T-cell (primary cell): Measurements from ENCODE around the gene LGI4. TPM values are rescaled to one million over a fixed set of nuclear protein-coding genes. Genes with fewer than 3 reads are reported as not detected.

ENCODE experiments used
- ATAC-seq, 4 experiments: fragments of 200-7000 bp in 3 of 4; fragments of 150-1000 bp in 1 of 4; cut with Tn5 transposase; replicated peaks in 1 of 4; 1 replicate in 3 of 4; 2 replicates in 1 of 4; pipeline ENCODE4 v1.10.0; 2021; ENCODE audit warnings: moderate library complexity in 3 of 4, mild to moderate bottlenecking in 2 of 4, moderate number of reproducible peaks in 1 of 4
- CTCF ChIA-PET, 2 donors: fragments of 300-600 bp; sonication (Branson Sonifier 250); formaldehyde crosslinking; loops; one replicate each; lab custom pipeline; 2022; ENCODE audit warnings: antibody characterized with exemption in 2 of 2; lab: Charles Lee
- POLR2A ChIA-PET, 2 donors: fragments of 300-600 bp; sonication (Branson Sonifier 250); formaldehyde crosslinking; loops; one replicate each; lab custom pipeline; 2022; ENCODE audit warnings: antibody characterized with exemption in 2 of 2; lab: Charles Lee
- DNase-seq, 35 experiments: peaks; one replicate each; pipeline versions ENCODE4 v3.0.0 to v3.0.0-alpha.2; 2013 to 2023
- H3K27ac ChIP-seq: one replicate; pipeline ENCODE4 v1.5.1; 2013; ENCODE audit warnings: low read length
- H3K27me3 ChIP-seq, 2 experiments: replicated peaks in 1 of 2; 1 replicate in 1 of 2; 2 replicates in 1 of 2; pipeline versions ENCODE4 v1.6.1 to v1.7.0; 2013; ENCODE audit warnings: low read length in 1 of 2, mixed read lengths in 1 of 2; ENCODE audit not compliant: control insufficient read depth in 2 of 2, insufficient read depth in 2 of 2; ENCODE audit errors: extremely low read depth in 1 of 2
- H3K36me3 ChIP-seq, 2 donors: 1 replicate in 1 of 2; 2 replicates in 1 of 2; pipeline versions ENCODE4 v1.6.1 to v1.7.0; 2013; ENCODE audit warnings: low read length in 1 of 2; ENCODE audit not compliant: control insufficient read depth in 2 of 2, insufficient read depth in 1 of 2; ENCODE audit errors: extremely low read depth in 1 of 2
- H3K4me1 ChIP-seq, 2 experiments: 1 replicate in 1 of 2; 2 replicates in 1 of 2; pipeline versions ENCODE4 v1.6.1 to v1.7.0; 2013; ENCODE audit warnings: low read length in 2 of 2, mixed read lengths in 1 of 2; ENCODE audit not compliant: insufficient read depth in 2 of 2, control insufficient read depth in 1 of 2; ENCODE audit errors: extremely low read depth in 1 of 2
- H3K4me3 ChIP-seq, 2 donors: 1 replicate in 1 of 2; 2 replicates in 1 of 2; pipeline versions ENCODE4 v1.5.1 to v1.7.0; 2013; ENCODE audit warnings: mild to moderate bottlenecking in 2 of 2, low read length in 1 of 2, moderate library complexity in 1 of 2; ENCODE audit not compliant: control insufficient read depth in 1 of 2; ENCODE audit errors: extremely low read depth in 1 of 2
- H3K9me3 ChIP-seq: 2 replicates; pipeline ENCODE4 v1.7.0; 2013
- H3K27ac Mint-ChIP-seq, 2 donors: one replicate each; pipeline ENCODE4 v1.8.0; 2020 to 2021; ENCODE audit warnings: mild to moderate bottlenecking in 2 of 2, mixed read lengths in 2 of 2
- H3K27me3 Mint-ChIP-seq, 2 donors: one replicate each; pipeline ENCODE4 v1.8.0; 2021 to 2022; ENCODE audit warnings: mixed read lengths in 2 of 2
- H3K36me3 Mint-ChIP-seq: one replicate; pipeline ENCODE4 v1.8.0; 2021; ENCODE audit warnings: mixed read lengths
- H3K4me1 Mint-ChIP-seq, 3 donors: one replicate each; pipeline ENCODE4 v1.8.0; 2020 to 2022; ENCODE audit warnings: mixed read lengths in 3 of 3, mild to moderate bottlenecking in 1 of 3
- H3K4me3 Mint-ChIP-seq, 3 donors: one replicate each; pipeline ENCODE4 v1.8.0; 2020 to 2022; ENCODE audit warnings: mild to moderate bottlenecking in 3 of 3, mixed read lengths in 3 of 3, moderate library complexity in 3 of 3
- H3K9me3 Mint-ChIP-seq, 3 donors: one replicate each; pipeline ENCODE4 v1.8.0; 2020 to 2022; ENCODE audit warnings: mixed read lengths in 3 of 3
- WGBS: methylation state at CpG from one replicate; pipeline ENCODE4 v1.1.5; 2013; ENCODE audit warnings: missing lambda C conversion rate; ENCODE audit not compliant: insufficient coverage; 5-methylcytosine and 5-hydroxymethylcytosine counted together
- total RNA-seq, 35 experiments: library from RNA in 6 of 35; stranded (reverse) in 6 of 35; fragments of 120-200 nt in 1 of 35; gene quantifications; one replicate each; pipeline versions ENCODE4 v1.2.1 to v1.2.4 and lab custom pipeline; 2013 to 2026

LGI4 gene
- total RNA-seq, 5 donors from 2014 or later (not counting 1 experiment from before 2014, with no cell fraction given): 0.15 to 1.1 (median 0.89) TPM

GRCh38 chr19:35124098-35125060 is 10.5 kb downstream of the LGI4 start:
- ChIA-PET CTCF (interaction anchor here (0.6 to 1.7 kb wide), 4 partner anchors 13 to 468 kb away, joined by 3 to 18 read pairs (median 4); no protein-coding TSS in a partner anchor), POLR2A (interaction anchor here in 1 of 2 donors (0.5 kb wide), 1 partner anchor 127 kb away, joined by 8 read pairs; no protein-coding TSS in a partner anchor)
- ATAC-seq: peak; percentile 93 to 98 (median 97)
- DNase-seq: peak; percentile 62 to 87 (median 78)
- Mint-ChIP-seq H3K36me3 (no peaks in the 10 kb centered on the region), H3K4me1 (peaks cover 14 to 18% (median 14%) of the 10 kb centered on the region in 3 donors), H3K4me3 (peak overlapping the region; percentile 79 to 87 (median 81)), H3K27me3 (no peaks in the 10 kb centered on the region), H3K27ac (peak overlapping the region; percentile 82 to 86), H3K9me3 (no peaks in the 10 kb centered on the region)
- WGBS: 27% methylated on average over 30 of the region's 42 CpGs
- H3K27ac ChIP-seq: peak overlapping the region; percentile 3
- peaks cover 0 to 5% of the 10 kb centered on the region in 2 experiments for H3K27me3 ChIP-seq
- H3K4me3 ChIP-seq: peak overlapping the region; percentile 35 to 65
- no peaks in the 10 kb centered on the region for H3K9me3 ChIP-seq
- H3K4me1 ChIP-seq: peaks cover 0 to 12% of the 10 kb centered on the region in 2 experiments
- no peaks in the 10 kb centered on the region for H3K36me3 ChIP-seq

GRCh38 chr19:35123573-35123972 is 11.3 kb downstream of the LGI4 start:
- Histone ChIP-seq H3K9me3 (no peaks in the 10 kb centered on the region), H3K27me3 (peaks cover 0 to 5% of the 10 kb centered on the region in 2 experiments), H3K4me3 (no peak overlapping the region), H3K36me3 (no peaks in the 10 kb centered on the region), H3K27ac (no peak overlapping the region), H3K4me1 (peaks cover 0 to 12% of the 10 kb centered on the region in 2 experiments)
- H3K9me3 Mint-ChIP-seq: no peaks in the 10 kb centered on the region
- H3K27ac Mint-ChIP-seq: peak overlapping the region; percentile 82 to 86
- peak overlapping the region; percentile 79 to 87 (median 81) for H3K4me3 Mint-ChIP-seq
- DNase-seq: no peak
- CTCF ChIA-PET: interaction anchor here in 1 of 2 donors (0.6 to 1.7 kb wide), 3 partner anchors 18 to 469 kb away, joined by 3 to 18 read pairs (median 3); no protein-coding TSS in a partner anchor
- no peaks in the 10 kb centered on the region for H3K36me3 Mint-ChIP-seq
- POLR2A ChIA-PET: interaction anchor here in 1 of 2 donors (0.5 kb wide), 1 partner anchor 126 kb away, joined by 8 read pairs; no protein-coding TSS in a partner anchor
- 100% methylated on average over 1 of the region's 5 CpGs for WGBS
- no peaks in the 10 kb centered on the region for H3K27me3 Mint-ChIP-seq
- H3K4me1 Mint-ChIP-seq: peaks cover 14 to 18% (median 14%) of the 10 kb centered on the region in 3 donors
- ATAC-seq: no peak

GRCh38 chr19:35122687-35123551 is 11.9 kb downstream of the LGI4 start:
- DNase-seq (no peak), ATAC-seq (no peak)
- Histone ChIP-seq H3K27me3 (peaks cover 0 to 5% of the 10 kb centered on the region in 2 experiments), H3K27ac (no peak overlapping the region), H3K9me3 (no peaks in the 10 kb centered on the region), H3K4me1 (peaks cover 0 to 12% of the 10 kb centered on the region in 2 experiments), H3K36me3 (no peaks in the 10 kb centered on the region), H3K4me3 (no peak overlapping the region)
- ChIA-PET POLR2A (no interaction called here), CTCF (no interaction called here)
- H3K9me3 Mint-ChIP-seq: no peaks in the 10 kb centered on the region
- H3K36me3 Mint-ChIP-seq: no peaks in the 10 kb centered on the region
- H3K4me3 Mint-ChIP-seq: no peak overlapping the region
- H3K27ac Mint-ChIP-seq: no peak overlapping the region
- H3K4me1 Mint-ChIP-seq: peaks cover 14 to 18% (median 14%) of the 10 kb centered on the region in 3 donors
- WGBS: 95% methylated on average over 7 of the region's 19 CpGs
- H3K27me3 Mint-ChIP-seq: no peaks in the 10 kb centered on the region

GRCh38 chr19:35120898-35121297 is 14.0 kb downstream of the LGI4 start:
- CTCF ChIA-PET: no interaction called here
- no peaks in the 10 kb centered on the region for H3K36me3 ChIP-seq
- Mint-ChIP-seq H3K4me3 (no peak overlapping the region), H3K27me3 (no peaks in the 10 kb centered on the region), H3K9me3 (no peaks in the 10 kb centered on the region), H3K4me1 (peaks cover 14 to 18% (median 14%) of the 10 kb centered on the region in 3 donors), H3K36me3 (no peaks in the 10 kb centered on the region), H3K27ac (no peak overlapping the region)
- 96% methylated on average over 3 of the region's 7 CpGs for WGBS
- H3K4me1 ChIP-seq: peaks cover 0 to 12% of the 10 kb centered on the region in 2 experiments
- no peak for DNase-seq
- POLR2A ChIA-PET: no interaction called here
- no peak overlapping the region for H3K27ac ChIP-seq
- ATAC-seq: no peak
- no peak overlapping the region for H3K4me3 ChIP-seq
- no peaks in the 10 kb centered on the region for H3K9me3 ChIP-seq
- H3K27me3 ChIP-seq: peaks cover 0 to 5% of the 10 kb centered on the region in 2 experiments

GRCh38 chr19:35120492-35120891 is 14.4 kb downstream of the LGI4 start:
- ChIA-PET POLR2A (no interaction called here), CTCF (no interaction called here)
- H3K27ac ChIP-seq: no peak overlapping the region
- H3K27me3 ChIP-seq: peaks cover 0 to 5% of the 10 kb centered on the region in 2 experiments
- Mint-ChIP-seq H3K27me3 (no peaks in the 10 kb centered on the region), H3K4me3 (no peak overlapping the region), H3K36me3 (no peaks in the 10 kb centered on the region), H3K4me1 (peaks cover 14 to 15% (median 14%) of the 10 kb centered on the region in 3 donors), H3K27ac (no peak overlapping the region), H3K9me3 (no peaks in the 10 kb centered on the region)
- H3K36me3 ChIP-seq: no peaks in the 10 kb centered on the region
- H3K4me1 ChIP-seq: peaks cover 0 to 12% of the 10 kb centered on the region in 2 experiments
- 100% methylated on average over 1 of the region's 7 CpGs for WGBS
- DNase-seq (no peak), ATAC-seq (no peak)
- H3K9me3 ChIP-seq: no peaks in the 10 kb centered on the region
- no peak overlapping the region for H3K4me3 ChIP-seq
